Tibial nerve (tissue), 4 donors: ENCODE results near the gene TMEM201. TPM values are rescaled to one million over a fixed set of nuclear protein-coding genes. Genes with fewer than 3 reads are reported as not detected.

Experiments used
- DNase-seq, 2 donors: peaks; one replicate each; pipeline ENCODE4 v3.0.0-alpha.2; 2019; ENCODE audit warnings: low spot score in 2 of 2
- H3K27ac ChIP-seq, 4 donors: fragments of 200-600 bp; sonication (generic) in 3 of 4; one replicate each; pipeline ENCODE4 v1.5.1; 2017 to 2019; ENCODE audit warnings: mild to moderate bottlenecking in 1 of 4
- H3K27me3 ChIP-seq, 2 donors: fragments of 200-600 bp; sonication (generic) in 1 of 2; one replicate each; pipeline versions ENCODE4 v1.5.1 to v1.6.0; 2017 to 2019
- H3K36me3 ChIP-seq, 3 donors: fragments of 200-600 bp; sonication (generic); one replicate each; pipeline ENCODE4 v1.5.1; 2018 to 2019
- H3K4me1 ChIP-seq, 4 donors: fragments of 200-600 bp; sonication (generic) in 3 of 4; one replicate each; pipeline ENCODE4 v1.5.1; 2017 to 2019
- H3K4me3 ChIP-seq, 4 donors: fragments of 200-600 bp; sonication (generic) in 3 of 4; one replicate each; pipeline ENCODE4 v1.5.1; 2017 to 2019; ENCODE audit warnings: mild to moderate bottlenecking in 1 of 4, moderate library complexity in 1 of 4
- H3K9me3 ChIP-seq, 4 donors: fragments of 200-600 bp; sonication (generic) in 3 of 4; one replicate each; pipeline ENCODE4 v1.5.1; 2017 to 2019
- EP300 ChIP-seq, 2 donors: sonication (generic); formaldehyde crosslinking; IDR thresholded peaks; one replicate each; pipeline ENCODE4 v1.6.1; 2017; ENCODE audit warnings: antibody characterized with exemption in 2 of 2, mild to moderate bottlenecking in 1 of 2
- POLR2A ChIP-seq, 2 donors: fragments of 450-650 bp; IDR thresholded peaks; one replicate each; pipeline ENCODE4 v1.6.1; 2017; ENCODE audit warnings: antibody characterized with exemption in 2 of 2, mild to moderate bottlenecking in 2 of 2, moderate library complexity in 2 of 2
- WGBS, 2 donors: methylation state at CpG; one replicate each; pipeline ENCODE4 v1.1.5; 2018; 5-methylcytosine and 5-hydroxymethylcytosine counted together
- total RNA-seq, 4 donors: library from RNA; depleted of rRNA; stranded (reverse); fragments of >200 nt; gene quantifications; one replicate each; pipeline ENCODE4 v1.1.0, GENCODE V29; 2016
- TF ChIP-seq, protein P1 (sequence below), 5 experiments: fragments of 200-600 bp in 3 of 5; fragments of 450-650 bp in 2 of 5; sonication (generic) in 3 of 5; IDR thresholded peaks; one replicate each; pipeline ENCODE4 v1.5.1; 2016 to 2019; ENCODE audit warnings: antibody characterized with exemption in 5 of 5, mild to moderate bottlenecking in 3 of 5, moderate library complexity in 2 of 5

TMEM201 gene
- total RNA-seq, 4 donors from 2014 or later = 11.8 to 22.8 (median 16.3) TPM

DNA sequence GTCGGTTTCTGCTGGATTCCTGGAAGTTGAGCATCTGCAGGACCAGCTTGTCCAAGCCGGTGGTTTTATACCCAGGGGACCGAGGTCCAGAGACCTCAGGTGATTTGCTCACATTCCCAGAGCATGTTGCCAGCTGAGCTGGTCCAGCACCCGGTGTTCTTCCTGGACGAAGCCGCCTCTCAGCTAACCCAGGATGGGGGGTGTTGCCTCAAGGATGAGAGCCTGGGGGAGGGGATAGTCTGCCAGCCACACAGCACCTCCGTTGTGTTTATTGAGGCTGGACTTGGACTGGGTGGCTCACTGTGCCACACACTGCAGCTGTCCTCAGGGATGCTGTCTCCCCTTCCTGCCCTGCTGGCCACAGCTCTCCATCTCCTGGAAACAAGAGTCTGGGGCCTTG is 1.5 kb downstream of the TMEM201 start:
- no peaks in the 10 kb centered on the region for H3K36me3 ChIP-seq
- peak overlapping the region in 1 of 4 donors; percentile 80 for H3K4me3 ChIP-seq
- peak overlapping the region in 1 of 4 donors; percentile 88 for H3K27ac ChIP-seq
- peaks cover 0 to 55% (median 19%) of the 10 kb centered on the region in 4 donors for H3K4me1 ChIP-seq
- DNase-seq = no peak
- WGBS, 2 donors = 64 to 66% methylated on average over 6 to 7 of the region's 7 CpGs
- TF ChIP-seq, protein P1, sequence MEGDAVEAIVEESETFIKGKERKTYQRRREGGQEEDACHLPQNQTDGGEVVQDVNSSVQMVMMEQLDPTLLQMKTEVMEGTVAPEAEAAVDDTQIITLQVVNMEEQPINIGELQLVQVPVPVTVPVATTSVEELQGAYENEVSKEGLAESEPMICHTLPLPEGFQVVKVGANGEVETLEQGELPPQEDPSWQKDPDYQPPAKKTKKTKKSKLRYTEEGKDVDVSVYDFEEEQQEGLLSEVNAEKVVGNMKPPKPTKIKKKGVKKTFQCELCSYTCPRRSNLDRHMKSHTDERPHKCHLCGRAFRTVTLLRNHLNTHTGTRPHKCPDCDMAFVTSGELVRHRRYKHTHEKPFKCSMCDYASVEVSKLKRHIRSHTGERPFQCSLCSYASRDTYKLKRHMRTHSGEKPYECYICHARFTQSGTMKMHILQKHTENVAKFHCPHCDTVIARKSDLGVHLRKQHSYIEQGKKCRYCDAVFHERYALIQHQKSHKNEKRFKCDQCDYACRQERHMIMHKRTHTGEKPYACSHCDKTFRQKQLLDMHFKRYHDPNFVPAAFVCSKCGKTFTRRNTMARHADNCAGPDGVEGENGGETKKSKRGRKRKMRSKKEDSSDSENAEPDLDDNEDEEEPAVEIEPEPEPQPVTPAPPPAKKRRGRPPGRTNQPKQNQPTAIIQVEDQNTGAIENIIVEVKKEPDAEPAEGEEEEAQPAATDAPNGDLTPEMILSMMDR (IDR thresholded peaks at IDR 0.05) = no peak
- TF ChIP-seq POLR2A (IDR thresholded peaks at IDR 0.05) (no peak), EP300 (IDR thresholded peaks at IDR 0.05) (no peak)
- H3K9me3 ChIP-seq = no peaks in the 10 kb centered on the region
- no peaks in the 10 kb centered on the region for H3K27me3 ChIP-seq

DNA sequence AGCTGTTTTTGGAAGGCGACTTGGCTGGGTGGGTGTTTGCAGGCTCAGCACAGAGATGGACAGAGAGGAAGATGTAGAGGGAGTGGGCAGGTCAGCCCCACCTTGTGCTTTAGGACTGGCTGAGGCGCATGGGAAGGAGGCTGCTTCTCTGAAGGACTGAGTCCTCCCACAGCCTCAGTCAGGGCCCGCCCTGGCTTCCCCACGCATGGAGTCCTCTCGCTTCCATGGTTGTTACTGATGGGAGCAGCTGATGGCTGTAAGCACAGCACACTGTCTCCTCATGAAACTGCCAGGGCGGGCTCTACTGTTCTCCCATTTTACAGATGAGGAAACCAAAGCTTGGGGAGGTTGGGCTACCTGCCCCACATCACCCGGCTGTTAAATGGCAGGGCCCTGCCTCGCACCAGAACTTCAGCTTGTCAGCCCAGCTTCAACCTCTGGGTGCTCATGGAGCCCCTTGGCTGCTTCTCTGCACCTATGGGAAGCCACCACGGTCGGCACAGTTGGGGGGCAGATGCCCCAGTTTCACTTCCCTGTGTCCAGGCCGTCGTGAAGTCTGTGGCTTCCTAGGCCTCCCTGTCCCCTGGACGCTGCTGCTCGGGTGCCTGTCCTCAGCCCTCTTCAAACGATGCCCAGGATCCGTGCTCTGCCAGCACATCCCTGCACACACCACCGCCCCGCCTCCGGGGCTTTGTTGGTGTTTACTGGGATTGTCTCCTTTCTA is 2.4 kb downstream of the TMEM201 start:
- no peak for DNase-seq
- WGBS, 2 donors = 78 to 81% methylated on average over 19 of the region's 19 CpGs

DNA sequence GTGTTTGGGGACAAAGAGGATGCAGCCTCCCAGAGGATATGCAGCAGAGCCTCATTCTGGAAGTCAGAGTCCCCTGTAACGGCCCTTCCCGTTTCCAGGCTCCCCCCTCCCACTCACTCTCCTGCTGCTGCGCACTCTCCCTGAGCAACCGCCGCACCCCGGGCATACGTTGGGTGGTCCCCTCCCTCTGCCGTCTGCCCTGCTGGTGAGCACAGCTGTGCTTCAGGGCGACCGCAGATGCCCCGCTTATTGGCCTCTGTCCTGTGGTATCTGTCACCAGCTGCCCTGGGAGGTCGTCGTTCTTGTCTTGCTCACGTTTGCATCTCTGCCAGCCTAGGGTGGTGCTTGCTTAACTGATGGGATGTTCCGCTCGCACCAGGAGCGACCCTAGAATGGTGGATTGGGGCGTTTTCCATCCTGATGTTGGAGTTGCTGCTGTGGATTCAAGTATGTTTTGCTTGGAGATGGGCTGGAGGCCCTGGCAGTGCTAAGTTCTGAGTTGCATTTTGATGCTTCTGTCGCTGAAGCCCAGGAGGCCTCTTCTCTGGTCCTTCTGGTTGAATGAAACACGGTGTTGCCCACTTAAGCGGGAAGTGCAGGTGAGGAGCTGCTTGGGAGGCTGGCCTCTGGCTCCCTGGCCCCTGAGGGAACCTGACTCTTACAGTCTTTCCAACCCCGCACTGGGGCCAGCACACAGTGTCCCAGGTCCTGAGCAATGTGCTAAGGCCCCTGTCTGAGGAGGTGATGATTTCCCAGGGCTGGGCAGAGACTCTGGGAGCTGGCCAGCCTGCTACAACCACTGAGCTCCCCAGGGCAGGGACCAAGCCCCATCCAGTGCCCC is 3.2 kb downstream of the TMEM201 start:
- DNase-seq = no peak
- peaks cover 0 to 5% (median 0%) of the 10 kb centered on the region in 3 donors for H3K36me3 ChIP-seq
- H3K9me3 ChIP-seq = no peaks in the 10 kb centered on the region
- TF ChIP-seq POLR2A (IDR thresholded peaks at IDR 0.05) = no peak
- TF ChIP-seq, protein P1 (IDR thresholded peaks at IDR 0.05) = no peak
- no peak for TF ChIP-seq EP300 (IDR thresholded peaks at IDR 0.05)
- H3K27ac ChIP-seq = no peak overlapping the region
- H3K27me3 ChIP-seq = no peaks in the 10 kb centered on the region
- no peak overlapping the region for H3K4me3 ChIP-seq
- H3K4me1 ChIP-seq = peaks cover 0 to 65% (median 19%) of the 10 kb centered on the region in 4 donors
- WGBS, 2 donors = 66 to 81% methylated on average over 19 to 22 of the region's 22 CpGs

More for the DNA sequence above, 2.4 kb downstream of the TMEM201 start:
- Histone ChIP-seq H3K27me3 (no peaks in the 10 kb centered on the region), H3K9me3 (no peaks in the 10 kb centered on the region), H3K4me1 (peaks cover 0 to 57% (median 19%) of the 10 kb centered on the region in 4 donors), H3K4me3 (no peak overlapping the region), H3K36me3 (no peaks in the 10 kb centered on the region), H3K27ac (no peak overlapping the region)
- TF ChIP-seq POLR2A (IDR thresholded peaks at IDR 0.05) = no peak
- TF ChIP-seq, protein P1 (IDR thresholded peaks at IDR 0.05) = no peak
- TF ChIP-seq EP300 (IDR thresholded peaks at IDR 0.05) = no peak

DNA sequence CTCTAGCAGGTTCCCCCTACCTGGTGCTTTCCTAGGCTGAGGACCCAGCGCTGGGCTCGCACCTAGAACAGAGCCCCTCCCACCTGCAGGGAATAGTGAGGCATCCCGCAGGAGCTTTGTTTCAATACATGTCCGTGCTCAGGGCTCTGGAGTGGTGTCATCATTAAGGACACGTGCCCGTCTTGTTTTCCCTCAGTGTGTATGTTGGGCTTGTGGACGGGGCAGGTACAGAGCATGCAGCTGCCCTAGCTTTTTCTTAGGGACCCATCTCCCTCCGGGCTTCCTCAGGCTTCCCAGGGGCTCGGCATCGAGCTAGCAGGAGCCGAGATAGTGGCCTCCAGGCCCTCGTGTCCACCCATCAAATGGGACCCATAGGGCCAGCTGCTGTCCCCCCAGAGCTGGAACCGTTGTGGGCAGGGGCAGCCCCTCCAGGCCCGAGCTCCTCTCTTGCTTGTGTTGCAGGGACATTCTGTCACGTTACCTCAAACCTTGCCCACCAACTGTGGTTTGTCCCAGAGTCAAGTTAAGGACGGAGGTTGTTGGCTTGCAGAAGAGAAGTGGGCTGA is 3.9 kb downstream of the TMEM201 start:
- Histone ChIP-seq H3K27ac (peak overlapping the region in 1 of 4 donors; percentile 75), H3K36me3 (peaks cover 0 to 13% (median 0%) of the 10 kb centered on the region in 3 donors), H3K4me3 (no peak overlapping the region), H3K4me1 (peaks cover 0 to 67% (median 19%) of the 10 kb centered on the region in 4 donors), H3K9me3 (no peaks in the 10 kb centered on the region), H3K27me3 (no peaks in the 10 kb centered on the region)
- DNase-seq = no peak
- TF ChIP-seq, protein P1 (IDR thresholded peaks at IDR 0.05) = no peak
- TF ChIP-seq POLR2A (IDR thresholded peaks at IDR 0.05) (no peak), EP300 (IDR thresholded peaks at IDR 0.05) (no peak)
- 77 to 78% methylated on average over 15 to 16 of the region's 16 CpGs for WGBS, 2 donors
